Left ventricle myocardium inferior (tissue), 1 donor: Measurements from ENCODE around the gene VPS45. TPM values are rescaled to one million over a fixed set of nuclear protein-coding genes. Genes with fewer than 3 reads are reported as not detected.

ENCODE experiments used
- DNase-seq: peaks from one replicate; pipeline ENCODE4 v3.0.0-alpha.2; 2020
- H3K27ac ChIP-seq: fragments of 200-600 bp; replicated peaks from 2 replicates; pipeline ENCODE4 v1.8.0; 2021
- H3K27me3 ChIP-seq: fragments of 200-600 bp; 2 replicates; pipeline ENCODE4 v1.8.0; 2021; ENCODE audit warnings: low read depth
- H3K36me3 ChIP-seq: fragments of 200-600 bp; 2 replicates; pipeline ENCODE4 v1.8.0; 2021
- H3K4me1 ChIP-seq: fragments of 200-600 bp; 2 replicates; pipeline ENCODE4 v1.8.0; 2021
- H3K4me3 ChIP-seq: fragments of 200-600 bp; 2 replicates; pipeline ENCODE4 v1.8.0; 2021; ENCODE audit warnings: mild to moderate bottlenecking, moderate library complexity
- H3K9me3 ChIP-seq: fragments of 200-600 bp; replicated peaks from 2 replicates; pipeline ENCODE4 v1.8.0; 2021
- CTCF ChIP-seq: fragments of 200-600 bp; IDR thresholded peaks from 2 replicates; pipeline ENCODE4 v1.8.0; 2021; ENCODE audit warnings: antibody characterized with exemption, mild to moderate bottlenecking, borderline replicate concordance
- intact Hi-C: fragments of 100-400 bp; cut with micrococcal nuclease; formaldehyde crosslinking; loops from one replicate; pipeline ENCODE4 v1.11.0; 2022
- total RNA-seq: library from RNA; stranded (reverse); fragmentation: NEBNext Ultra II Directional; extraction: Animal tissue kit (Norgen Biotek cat#: 25700); gene quantifications from one replicate; pipeline ENCODE4 v1.2.1, GENCODE V29; 2021
- donor health status: DM: no; HTN: yes; CAD: no; lungs with severe emphysema.

VPS45 gene
- total RNA-seq, 1 donor from 2014 or later: 54.4 TPM

- intact Hi-C loops: no loop called here
Measured at GRCh38 chr1:150151291-150152181, 84.0 kb downstream of the VPS45 start.

GRCh38 chr1:150152182-150152536 lies 84.6 kb downstream of the VPS45 start:
- Histone ChIP-seq H3K36me3 (peaks cover 39% of the 10 kb centered on the region), H3K27me3 (no peaks in the 10 kb centered on the region), H3K4me1 (peaks cover 60% of the 10 kb centered on the region), H3K9me3 (no peaks in the 10 kb centered on the region), H3K27ac (peak overlapping the region; percentile 92), H3K4me3 (peak overlapping the region; percentile 89)
- TF ChIP-seq CTCF: no peak
- DNase-seq: no peak
- intact Hi-C loops: no loop called here

More at GRCh38 chr1:150151291-150152181, 84.0 kb downstream of the VPS45 start:
- TF ChIP-seq CTCF: no peak
- peaks cover 32% of the 10 kb centered on the region for H3K36me3 ChIP-seq
- H3K4me3 ChIP-seq: peak overlapping the region; percentile 89
- DNase-seq: no peak
- no peaks in the 10 kb centered on the region for H3K9me3 ChIP-seq
- H3K27ac ChIP-seq: peak overlapping the region; percentile 92
- peaks cover 60% of the 10 kb centered on the region for H3K4me1 ChIP-seq
- H3K27me3 ChIP-seq: no peaks in the 10 kb centered on the region

- DNase-seq: no peak
- no peak for TF ChIP-seq CTCF
- Histone ChIP-seq H3K4me3 (peak overlapping the region; percentile 89), H3K36me3 (peaks cover 46% of the 10 kb centered on the region), H3K9me3 (no peaks in the 10 kb centered on the region), H3K27me3 (no peaks in the 10 kb centered on the region), H3K27ac (peak overlapping the region; percentile 92), H3K4me1 (peaks cover 60% of the 10 kb centered on the region)
- intact Hi-C loops: no loop called here
Measured at GRCh38 chr1:150152772-150153456, 85.3 kb downstream of the VPS45 start.

- H3K36me3 ChIP-seq: peaks cover 58% of the 10 kb centered on the region
- TF ChIP-seq CTCF: no peak
Measured at GRCh38 chr1:150154143-150154542, 86.6 kb downstream of the VPS45 start.

GRCh38 chr1:150155413-150156071 lies 88.0 kb downstream of the VPS45 start:
- Histone ChIP-seq H3K4me1 (peaks cover 44% of the 10 kb centered on the region), H3K27me3 (no peaks in the 10 kb centered on the region), H3K27ac (peak overlapping the region; percentile 92), H3K36me3 (peaks cover 69% of the 10 kb centered on the region), H3K9me3 (no peaks in the 10 kb centered on the region), H3K4me3 (no peak overlapping the region)
- no peak for DNase-seq
- TF ChIP-seq CTCF: no peak
- intact Hi-C loops: no loop called here

More at GRCh38 chr1:150154143-150154542, 86.6 kb downstream of the VPS45 start:
- H3K9me3 ChIP-seq: no peaks in the 10 kb centered on the region
- no peak for DNase-seq
- intact Hi-C loops: no loop called here
- peak overlapping the region; percentile 92 for H3K27ac ChIP-seq
- peak overlapping the region; percentile 89 for H3K4me3 ChIP-seq
- H3K4me1 ChIP-seq: peaks cover 51% of the 10 kb centered on the region
- H3K27me3 ChIP-seq: no peaks in the 10 kb centered on the region
